ENCODE measurements around the gene XPO6.

The XPO6 gene

DNA sequence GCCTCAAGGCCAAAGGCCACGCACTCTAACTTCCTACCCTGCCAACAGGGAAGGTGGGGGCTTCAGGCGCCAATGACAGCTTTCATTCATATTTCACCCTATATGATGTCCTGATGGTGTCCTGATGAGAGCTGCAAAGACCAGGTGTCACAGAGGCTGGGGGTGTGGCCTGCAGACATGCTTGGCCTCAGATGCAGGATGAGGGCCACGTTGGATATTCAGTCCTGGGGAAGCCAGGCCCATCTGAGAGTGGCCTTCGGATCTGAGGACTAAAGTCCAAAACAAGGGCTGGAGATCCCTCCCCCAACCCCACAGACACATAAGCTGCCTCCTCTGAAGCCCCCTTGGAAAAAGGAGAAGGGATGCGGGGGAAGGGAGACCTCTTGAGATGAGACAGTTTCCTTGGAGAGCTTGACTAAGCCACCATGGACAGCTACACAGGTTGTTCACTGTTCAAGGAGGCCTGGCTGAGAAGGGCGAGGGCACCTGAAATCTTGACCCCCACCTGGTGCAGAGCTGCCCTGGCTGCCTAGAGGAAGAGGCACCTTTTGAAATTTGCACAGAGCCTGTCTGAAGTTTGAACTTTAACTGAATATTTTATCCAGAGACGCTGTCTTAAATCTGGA lies 124.0 kb downstream of the XPO6 start:
- Histone ChIP-seq H3K9ac (no peak overlapping the region), H3K9me3 (ENCODE audit: control insufficient read depth, low read length) (no peaks in the 10 kb centered on the region), H3K4me1 (no peaks in the 10 kb centered on the region), H3K27ac (no peak overlapping the region), H3K4me3 (ENCODE audit: low read depth, low read length) (no peak overlapping the region), H3K4me2 (ENCODE audit: low read length) (no peak overlapping the region), H3K27me3 (ENCODE audit: control insufficient read depth, insufficient read depth, low read length) (no peaks in the 10 kb centered on the region), H3K36me3 (ENCODE audit: control insufficient read depth, insufficient read depth, low read length) (no peaks in the 10 kb centered on the region), H3K79me2 (no peaks in the 10 kb centered on the region), H2AFZ (no peak overlapping the region)
- no peak for TF ChIP-seq CTCF (IDR thresholded peaks at IDR 0.05)

GRCh38 chr16:28087140-28087660 lies 124.6 kb downstream of the XPO6 start:
- Histone ChIP-seq H3K27me3 (ENCODE audit: control insufficient read depth, insufficient read depth, low read length) (no peaks in the 10 kb centered on the region), H3K36me3 (ENCODE audit: control insufficient read depth, insufficient read depth, low read length) (no peaks in the 10 kb centered on the region), H3K9ac (no peak overlapping the region), H3K9me3 (ENCODE audit: control insufficient read depth, low read length) (no peaks in the 10 kb centered on the region), H3K4me3 (ENCODE audit: low read depth, low read length) (no peak overlapping the region), H3K27ac (no peak overlapping the region), H2AFZ (no peak overlapping the region), H3K4me2 (ENCODE audit: low read length) (no peak overlapping the region), H3K4me1 (no peaks in the 10 kb centered on the region), H3K79me2 (no peaks in the 10 kb centered on the region)
- TF ChIP-seq CTCF (IDR thresholded peaks at IDR 0.05), result no peak

- Histone ChIP-seq H3K9me3 (ENCODE audit: control insufficient read depth, low read length) (no peaks in the 10 kb centered on the region), H3K27me3 (ENCODE audit: control insufficient read depth, insufficient read depth, low read length) (no peaks in the 10 kb centered on the region), H3K4me2 (ENCODE audit: low read length) (no peak overlapping the region), H3K36me3 (ENCODE audit: control insufficient read depth, insufficient read depth, low read length) (no peaks in the 10 kb centered on the region), H3K4me1 (no peaks in the 10 kb centered on the region), H3K4me3 (ENCODE audit: low read depth, low read length) (no peak overlapping the region), H3K27ac (no peak overlapping the region), H3K9ac (no peak overlapping the region), H3K79me2 (no peaks in the 10 kb centered on the region), H2AFZ (no peak overlapping the region)
- no peak for TF ChIP-seq CTCF (IDR thresholded peaks at IDR 0.05)
Measured at GRCh38 chr16:28086186-28087139, 125.3 kb downstream of the XPO6 start.

DNA sequence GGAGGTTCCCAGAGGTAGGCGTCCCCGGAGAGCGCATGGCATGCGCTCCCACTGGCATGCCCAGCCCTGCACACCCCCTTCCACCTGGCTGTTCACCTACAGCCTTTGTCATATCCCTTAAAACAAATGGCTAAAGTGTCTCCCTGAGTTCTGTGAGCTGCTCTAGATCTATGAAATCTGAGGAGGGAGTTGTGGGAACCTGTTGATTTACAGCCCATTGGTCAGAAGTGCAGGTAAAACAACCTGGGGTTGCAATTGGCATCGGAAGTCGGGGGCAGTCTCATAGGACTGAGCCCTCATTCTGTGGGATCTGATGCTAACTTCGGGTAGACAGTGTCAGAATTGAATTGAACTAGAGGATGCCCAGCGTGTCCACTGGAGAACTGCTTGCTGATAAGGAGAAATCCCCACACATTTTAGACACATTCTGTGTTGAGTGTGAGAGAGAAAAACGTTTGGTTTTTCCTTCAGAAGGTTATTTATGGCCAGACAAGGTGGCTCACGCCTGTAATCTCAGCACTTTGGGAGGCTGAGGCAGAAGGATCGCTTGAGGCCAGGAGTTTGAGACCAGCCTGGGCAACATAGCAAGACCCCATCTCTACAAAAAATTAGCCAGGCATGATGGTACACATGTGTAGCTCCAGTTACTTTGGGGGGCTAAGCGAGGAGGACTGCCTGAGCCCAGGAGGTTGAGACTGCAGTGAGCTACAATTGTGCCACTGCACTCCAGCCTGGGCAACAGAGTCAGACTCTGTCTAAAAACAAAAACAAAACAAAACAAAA lies 126.2 kb downstream of the XPO6 start:
- no peak overlapping the region for H2AFZ ChIP-seq
- H3K36me3 ChIP-seq (ENCODE audit: control insufficient read depth, insufficient read depth, low read length), result no peaks in the 10 kb centered on the region
- no peaks in the 10 kb centered on the region for H3K9me3 ChIP-seq (ENCODE audit: control insufficient read depth, low read length)
- TF ChIP-seq CTCF (IDR thresholded peaks at IDR 0.05), result no peak
- no peaks in the 10 kb centered on the region for H3K79me2 ChIP-seq
- no peak overlapping the region for H3K4me3 ChIP-seq (ENCODE audit: low read depth, low read length)
- no peaks in the 10 kb centered on the region for H3K4me1 ChIP-seq
- no peak overlapping the region for H3K27ac ChIP-seq
- no peak overlapping the region for H3K9ac ChIP-seq
- H3K4me2 ChIP-seq (ENCODE audit: low read length), result no peak overlapping the region
- H3K27me3 ChIP-seq (ENCODE audit: control insufficient read depth, insufficient read depth, low read length), result no peaks in the 10 kb centered on the region
